HCT116 (cell line): ENCODE data around the gene GMPR2. TPM values are rescaled to one million over a fixed set of nuclear protein-coding genes. Genes with fewer than 3 reads are reported as not detected.

Source experiments
- ATAC-seq: fragments of 200-7000 bp; cut with Tn5 transposase; 2 replicates; pipeline ENCODE4 v1.9.1; 2020; ENCODE audit warnings: mild to moderate bottlenecking, moderate library complexity
- BruUV-seq: library from RNA; stranded (reverse); fragments of 400-500 nt; replicated peaks from 2 replicates; lab custom pipeline; 2021; lab: Mats Ljungman, UMichigan
- CTCF ChIA-PET: fragments of 300-600 bp; sonication (Branson Sonifier 250); formaldehyde crosslinking; loops from one replicate; lab custom pipeline; 2021; ENCODE audit warnings: antibody characterized with exemption; lab: Charles Lee
- POLR2A ChIA-PET: fragments of 300-600, 350-600 bp; sonication (Branson Sonifier 250); formaldehyde crosslinking; loops from one replicate; lab custom pipeline; 2021; ENCODE audit warnings: antibody characterized with exemption; lab: Charles Lee
- RAD21 ChIA-PET, 2 experiments: fragments of 300-600 bp; sonication (Branson Sonifier 250); formaldehyde crosslinking; loops; one replicate each; lab custom pipeline; 2023; ENCODE audit warnings: low total read pairs in 2 of 2; ENCODE audit not compliant: uncharacterized antibody in 2 of 2, unreplicated experiment in 2 of 2, low non-redundant PET in 1 of 2; lab: Charles Lee
- DNase-seq: peaks from one replicate; pipeline ENCODE4 v3.0.0-alpha.2; 2010; ENCODE audit warnings: low read depth, low spot score
- H2AFZ ChIP-seq: fragments of 200-600 bp; shearing (Covaris generic), sonication (generic); 2 replicates; pipeline ENCODE4 v1.6.1; 2017; ENCODE audit warnings: low read depth, mixed run types, mixed read lengths, antibody characterized with exemption, low read length; ENCODE audit not compliant: poor library complexity, severe bottlenecking
- H3K27ac ChIP-seq: 2 replicates; pipeline ENCODE4 v1.5.1; 2012; ENCODE audit warnings: low read depth, low read length
- H3K27me3 ChIP-seq: fragments of 200-600 bp; sonication (generic); 2 replicates; pipeline ENCODE4 v1.6.1; 2016; ENCODE audit warnings: mixed run types, low read length, mixed read lengths; ENCODE audit not compliant: insufficient read depth
- H3K36me3 ChIP-seq, 2 experiments: fragments of 200-500 bp in 1 of 2; fragments of 200-600 bp in 1 of 2; sonication (Bioruptor generic) in 1 of 2; sonication (generic) in 1 of 2; 2 replicates each; pipeline versions ENCODE4 v1.5.1 to v1.6.1; 2014 to 2016; ENCODE audit warnings: low read length in 2 of 2, inconsistent platforms in 1 of 2, mixed read lengths in 1 of 2, mixed run types in 1 of 2; ENCODE audit not compliant: insufficient read depth in 2 of 2, control insufficient read depth in 1 of 2
- H3K4me1 ChIP-seq, 2 experiments: fragments of 200-600 bp in 1 of 2; sonication (generic) in 1 of 2; 2 replicates each; pipeline versions ENCODE4 v1.5.1 to v1.6.1; 2012 to 2017; ENCODE audit warnings: low read length in 2 of 2, inconsistent platforms in 1 of 2, mild to moderate bottlenecking in 1 of 2, mixed read lengths in 1 of 2, mixed run types in 1 of 2, moderate library complexity in 1 of 2; ENCODE audit not compliant: insufficient read depth in 2 of 2, control insufficient read depth in 1 of 2
- H3K4me2 ChIP-seq: fragments of 200-600 bp; sonication (generic); 2 replicates; pipeline ENCODE4 v1.6.1; 2017; ENCODE audit warnings: mixed run types, low read length, mixed read lengths
- H3K4me3 ChIP-seq, 2 experiments: fragments of 200-600 bp in 1 of 2; sonication (generic) in 1 of 2; replicated peaks in 1 of 2; 2 replicates each; pipeline ENCODE4 v1.5.1; 2011 to 2016; ENCODE audit warnings: low read length in 2 of 2, control low read depth in 1 of 2, low read depth in 1 of 2, mild to moderate bottlenecking in 1 of 2, mixed read lengths in 1 of 2, mixed run types in 1 of 2
- H3K79me2 ChIP-seq: fragments of 200-600 bp; sonication (generic); 2 replicates; pipeline ENCODE4 v1.6.1; 2017; ENCODE audit warnings: mild to moderate bottlenecking, mixed run types, low read length, moderate library complexity, mixed read lengths; ENCODE audit not compliant: insufficient read depth
- H3K9ac ChIP-seq: fragments of 200-600 bp; sonication (generic); 2 replicates; pipeline ENCODE4 v1.6.1; 2016; ENCODE audit warnings: low read length, mixed read lengths
- H3K9me2 ChIP-seq: fragments of 200-600 bp; sonication (generic), shearing (Covaris generic); 2 replicates; pipeline ENCODE4 v1.6.1; 2017; ENCODE audit warnings: mixed run types, mild to moderate bottlenecking, moderate library complexity; ENCODE audit not compliant: insufficient read depth
- H3K9me3 ChIP-seq, 2 experiments: fragments of 200-500 bp in 1 of 2; fragments of 200-600 bp in 1 of 2; sonication (Bioruptor generic) in 1 of 2; sonication (generic) in 1 of 2; 2 replicates each; pipeline ENCODE4 v1.6.1; 2014 to 2017; ENCODE audit warnings: low read length in 2 of 2, mixed read lengths in 2 of 2, inconsistent platforms in 1 of 2, low read depth in 1 of 2, mild to moderate bottlenecking in 1 of 2, mixed run types in 1 of 2, moderate library complexity in 1 of 2; ENCODE audit not compliant: control insufficient read depth in 1 of 2, insufficient read depth in 1 of 2
- H4K20me1 ChIP-seq: fragments of 200-600 bp; sonication (generic), shearing (Covaris generic); 2 replicates; pipeline ENCODE4 v1.6.1; 2017; ENCODE audit warnings: mixed run types, mild to moderate bottlenecking, moderate library complexity; ENCODE audit not compliant: insufficient read depth
- CBX3 ChIP-seq: IDR thresholded peaks from 2 replicates; pipeline ENCODE4 v1.6.1; 2012; ENCODE audit warnings: low read depth
- CEBPB ChIP-seq: IDR thresholded peaks from 2 replicates; pipeline ENCODE4 v1.6.1; 2012; ENCODE audit warnings: low read depth
- CTCF ChIP-seq, 3 experiments: fragments of 200-600 bp in 1 of 3; sonication (generic) in 1 of 3; IDR thresholded peaks in 2 of 3; conservative IDR thresholded peaks in 1 of 3; 2 replicates each; pipeline ENCODE4 v1.5.1; 2012 to 2017; ENCODE audit warnings: low read depth in 2 of 3, low read length in 2 of 3, antibody characterized with exemption in 1 of 3, borderline replicate concordance in 1 of 3, control low read depth in 1 of 3, mild to moderate bottlenecking in 1 of 3, mixed read lengths in 1 of 3, mixed run types in 1 of 3, moderate library complexity in 1 of 3; ENCODE audit not compliant: insufficient read depth in 1 of 3
- ELF1 ChIP-seq: IDR thresholded peaks from 2 replicates; pipeline ENCODE4 v1.6.1; 2012; ENCODE audit warnings: low read depth, borderline replicate concordance
- EZH2 ChIP-seq: fragments of 200-600 bp; sonication (generic); IDR thresholded peaks from 2 replicates; pipeline ENCODE4 v1.6.1; 2017; ENCODE audit warnings: antibody characterized with exemption, mixed run types
- EZH2phosphoT487 ChIP-seq: fragments of 200-600 bp; IDR thresholded peaks from 2 replicates; pipeline ENCODE4 v1.6.1; 2018; ENCODE audit warnings: antibody characterized with exemption, borderline replicate concordance
- FOSL1 ChIP-seq: IDR thresholded peaks from 2 replicates; pipeline ENCODE4 v1.6.1; 2012; ENCODE audit warnings: low read depth
- JUND ChIP-seq: IDR thresholded peaks from 2 replicates; pipeline ENCODE4 v1.6.1; 2012
- POLR2A ChIP-seq: IDR thresholded peaks from 2 replicates; pipeline ENCODE4 v1.7.0; 2011; ENCODE audit warnings: borderline replicate concordance; ENCODE audit not compliant: insufficient read depth, insufficient read length; ENCODE audit errors: extremely low read depth
- POLR2AphosphoS5 ChIP-seq: IDR thresholded peaks from 2 replicates; pipeline ENCODE4 v1.6.1; 2011; ENCODE audit warnings: mild to moderate bottlenecking, low read depth, low read length, moderate library complexity
- RAD21 ChIP-seq: IDR thresholded peaks from 2 replicates; pipeline ENCODE4 v1.6.1; 2012; ENCODE audit warnings: low read depth, mild to moderate bottlenecking
- SP1 ChIP-seq: IDR thresholded peaks from 2 replicates; pipeline ENCODE4 v1.6.1; 2012; ENCODE audit warnings: low read depth
- TCF7L2 ChIP-seq: IDR thresholded peaks from 2 replicates; pipeline ENCODE4 v1.7.0; 2011; ENCODE audit warnings: borderline replicate concordance, inconsistent platforms; ENCODE audit not compliant: insufficient read depth, insufficient read length; ENCODE audit errors: extremely low read depth
- ZNF274 ChIP-seq: fragments of 200-500 bp; sonication (Bioruptor generic); IDR thresholded peaks from 2 replicates; pipeline ENCODE4 v1.6.1; 2014; ENCODE audit warnings: mild to moderate bottlenecking, low read depth, low read length, inconsistent platforms
- intact Hi-C: fragments of 100-400 bp; cut with micrococcal nuclease; formaldehyde crosslinking; loops from 2 replicates; pipeline ENCODE4 v1.10.0; 2022
- total RNA-seq: library from RNA; stranded (reverse); gene quantifications from one replicate; pipeline ENCODE4 v1.2.1, GENCODE V29; 2021; ENCODE audit not compliant: unreplicated experiment
- TF ChIP-seq, protein P1 (sequence below): IDR thresholded peaks from 2 replicates; pipeline ENCODE4 v1.6.1; 2012
- TF ChIP-seq, protein P2 (sequence below): IDR thresholded peaks from 2 replicates; pipeline ENCODE4 v1.6.1; 2011; ENCODE audit warnings: mild to moderate bottlenecking, low read length, moderate library complexity; ENCODE audit not compliant: insufficient replicate concordance; ENCODE audit errors: extremely low read depth

GMPR2 gene
- total RNA-seq, 1 experiment from 2014 or later, result 66.9 TPM

- Histone ChIP-seq H3K9me3 (no peaks in the 10 kb centered on the region), H3K36me3 (no peaks in the 10 kb centered on the region), H3K9me2 (no peaks in the 10 kb centered on the region), H2AFZ (no peak overlapping the region), H3K27me3 (no peaks in the 10 kb centered on the region), H4K20me1 (no peaks in the 10 kb centered on the region), H3K4me2 (no peak overlapping the region), H3K4me1 (peaks cover 0 to 5% of the 10 kb centered on the region in 2 experiments; a peak in 1 of 4 replicates), H3K27ac (no peak overlapping the region), H3K79me2 (no peaks in the 10 kb centered on the region), H3K9ac (no peak overlapping the region), H3K4me3 (no peak overlapping the region)
- no peak for TF ChIP-seq CBX3
- no peak for TF ChIP-seq JUND
- TF ChIP-seq EZH2, result no peak
- TF ChIP-seq TCF7L2, result no peak
- no peak for TF ChIP-seq FOSL1
- no peak for TF ChIP-seq POLR2A
- no peak for TF ChIP-seq EZH2phosphoT487
- no peak for TF ChIP-seq CEBPB
- ATAC-seq (no peak), DNase-seq (no peak)
- ChIA-PET POLR2A (no interaction called here), RAD21 (no interaction called here), CTCF (no interaction called here)
- BruUV-seq, result no TSS peak
- intact Hi-C loops, result no loop called here
Observed at GRCh38 chr14:24249230-24250021, 16.7 kb downstream of the GMPR2 start.

GRCh38 chr14:24250354-24250753 is 17.6 kb downstream of the GMPR2 start:
- H3K9me3 ChIP-seq, result no peaks in the 10 kb centered on the region
- H3K27me3 ChIP-seq, result no peaks in the 10 kb centered on the region
- DNase-seq (no peak), ATAC-seq (no peak)
- H3K4me1 ChIP-seq, result peaks cover 0 to 5% of the 10 kb centered on the region in 2 experiments; a peak in 1 of 4 replicates
- no peak overlapping the region for H3K4me3 ChIP-seq
- no peak overlapping the region for H3K4me2 ChIP-seq
- no peaks in the 10 kb centered on the region for H4K20me1 ChIP-seq
- ChIA-PET POLR2A (interaction anchor here (1.7 kb wide), 1 partner anchor 8 kb away, joined by 7 read pairs; the partner anchor contains the start of gene TINF2), RAD21 (no interaction called here), CTCF (no interaction called here)
- no peaks in the 10 kb centered on the region; a peak in 1 of 4 replicates for H3K36me3 ChIP-seq
- no peak overlapping the region for H3K27ac ChIP-seq
- no TSS peak for BruUV-seq
- no peak overlapping the region for H3K9ac ChIP-seq
- no peak overlapping the region for H2AFZ ChIP-seq
- H3K9me2 ChIP-seq, result no peaks in the 10 kb centered on the region
- intact Hi-C loops, result no loop called here
- no peaks in the 10 kb centered on the region for H3K79me2 ChIP-seq
- TF ChIP-seq CTCF (IDR thresholded peaks at IDR 0.05 in 2 of 3, conservative IDR thresholded peaks at IDR 0.05 in 1 of 3; ENCODE audit: borderline replicate concordance in 1 of 3, insufficient read depth in 1 of 3, low read depth in 2 of 3, low read length in 2 of 3) (no peak), ZNF274 (no peak), ELF1 (no peak), POLR2AphosphoS5 (no peak), EZH2phosphoT487 (no peak), POLR2A (no peak), RAD21 (no peak), JUND (no peak), SP1 (no peak)
- TF ChIP-seq, protein P1, sequence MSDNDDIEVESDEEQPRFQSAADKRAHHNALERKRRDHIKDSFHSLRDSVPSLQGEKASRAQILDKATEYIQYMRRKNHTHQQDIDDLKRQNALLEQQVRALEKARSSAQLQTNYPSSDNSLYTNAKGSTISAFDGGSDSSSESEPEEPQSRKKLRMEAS, result no peak
- TF ChIP-seq, protein P2, sequence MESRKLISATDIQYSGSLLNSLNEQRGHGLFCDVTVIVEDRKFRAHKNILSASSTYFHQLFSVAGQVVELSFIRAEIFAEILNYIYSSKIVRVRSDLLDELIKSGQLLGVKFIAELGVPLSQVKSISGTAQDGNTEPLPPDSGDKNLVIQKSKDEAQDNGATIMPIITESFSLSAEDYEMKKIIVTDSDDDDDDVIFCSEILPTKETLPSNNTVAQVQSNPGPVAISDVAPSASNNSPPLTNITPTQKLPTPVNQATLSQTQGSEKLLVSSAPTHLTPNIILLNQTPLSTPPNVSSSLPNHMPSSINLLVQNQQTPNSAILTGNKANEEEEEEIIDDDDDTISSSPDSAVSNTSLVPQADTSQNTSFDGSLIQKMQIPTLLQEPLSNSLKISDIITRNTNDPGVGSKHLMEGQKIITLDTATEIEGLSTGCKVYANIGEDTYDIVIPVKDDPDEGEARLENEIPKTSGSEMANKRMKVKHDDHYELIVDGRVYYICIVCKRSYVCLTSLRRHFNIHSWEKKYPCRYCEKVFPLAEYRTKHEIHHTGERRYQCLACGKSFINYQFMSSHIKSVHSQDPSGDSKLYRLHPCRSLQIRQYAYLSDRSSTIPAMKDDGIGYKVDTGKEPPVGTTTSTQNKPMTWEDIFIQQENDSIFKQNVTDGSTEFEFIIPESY, result no peak
